ENCODE data around the gene PHGDH.

Gene PHGDH

DNA sequence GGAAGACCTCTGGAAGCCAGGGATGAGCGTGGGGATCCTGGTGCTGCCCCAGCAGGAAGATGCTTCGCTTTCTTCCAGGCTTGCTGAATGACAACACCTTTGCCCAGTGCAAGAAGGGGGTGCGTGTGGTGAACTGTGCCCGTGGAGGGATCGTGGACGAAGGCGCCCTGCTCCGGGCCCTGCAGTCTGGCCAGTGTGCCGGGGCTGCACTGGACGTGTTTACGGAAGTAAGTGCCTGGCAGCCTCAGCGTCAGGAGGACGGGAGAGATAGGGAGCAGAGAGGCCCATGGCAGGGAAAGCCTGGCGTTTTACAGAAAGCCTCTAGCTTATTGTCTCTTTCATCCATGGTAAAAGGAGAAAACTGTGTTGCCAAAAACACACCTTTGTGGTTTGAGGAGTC, 23.5 kb downstream of the PHGDH start:
- H3K9ac ChIP-seq (ENCODE audit: low read length), result no peak overlapping the region
- no peak overlapping the region for H3K27ac ChIP-seq (ENCODE audit: low read depth, low read length)
- H3K9me3 ChIP-seq (ENCODE audit: low read length), result no peaks in the 10 kb centered on the region
- no peaks in the 10 kb centered on the region for H3K4me1 ChIP-seq (ENCODE audit: insufficient read depth, low read length)
- H3K4me3 ChIP-seq (ENCODE audit: low read depth in 1 of 2, low read length in 2 of 2), result no peak overlapping the region
- peaks cover 35% of the 10 kb centered on the region for H3K36me3 ChIP-seq (ENCODE audit: insufficient read depth, low read length)
- H3K27me3 ChIP-seq (ENCODE audit: control insufficient read depth in 1 of 2, insufficient read depth in 2 of 2, low read length in 2 of 2), result no peaks in the 10 kb centered on the region

DNA sequence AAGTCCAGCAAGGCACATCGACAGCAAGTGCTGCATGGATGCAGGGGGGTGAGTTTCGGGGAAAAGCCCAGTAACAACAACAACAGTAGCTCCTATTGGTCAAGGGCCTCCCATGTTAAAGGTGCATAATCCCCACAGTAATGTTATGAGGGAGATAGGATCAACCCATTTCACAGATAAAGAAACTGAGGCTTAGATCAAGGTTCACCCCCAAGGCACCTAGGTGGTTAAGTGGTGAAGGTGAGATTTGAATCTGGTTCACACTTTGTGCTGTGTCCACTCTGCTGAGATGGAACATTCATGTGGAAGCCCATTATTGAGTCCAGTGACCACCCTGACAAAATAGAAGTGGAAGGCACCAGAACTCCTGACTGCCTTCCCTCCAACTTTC, 24.9 kb downstream of the PHGDH start:
- peaks cover 2% of the 10 kb centered on the region for H3K4me1 ChIP-seq (ENCODE audit: insufficient read depth, low read length)
- no peak overlapping the region for H3K4me3 ChIP-seq (ENCODE audit: low read depth in 1 of 2, low read length in 2 of 2)
- no peaks in the 10 kb centered on the region for H3K9me3 ChIP-seq (ENCODE audit: low read length)
- peaks cover 28% of the 10 kb centered on the region for H3K36me3 ChIP-seq (ENCODE audit: insufficient read depth, low read length)
- H3K9ac ChIP-seq (ENCODE audit: low read length), result no peak overlapping the region
- no peaks in the 10 kb centered on the region for H3K27me3 ChIP-seq (ENCODE audit: control insufficient read depth in 1 of 2, insufficient read depth in 2 of 2, low read length in 2 of 2)
- no peak overlapping the region for H3K27ac ChIP-seq (ENCODE audit: low read depth, low read length)

DNA sequence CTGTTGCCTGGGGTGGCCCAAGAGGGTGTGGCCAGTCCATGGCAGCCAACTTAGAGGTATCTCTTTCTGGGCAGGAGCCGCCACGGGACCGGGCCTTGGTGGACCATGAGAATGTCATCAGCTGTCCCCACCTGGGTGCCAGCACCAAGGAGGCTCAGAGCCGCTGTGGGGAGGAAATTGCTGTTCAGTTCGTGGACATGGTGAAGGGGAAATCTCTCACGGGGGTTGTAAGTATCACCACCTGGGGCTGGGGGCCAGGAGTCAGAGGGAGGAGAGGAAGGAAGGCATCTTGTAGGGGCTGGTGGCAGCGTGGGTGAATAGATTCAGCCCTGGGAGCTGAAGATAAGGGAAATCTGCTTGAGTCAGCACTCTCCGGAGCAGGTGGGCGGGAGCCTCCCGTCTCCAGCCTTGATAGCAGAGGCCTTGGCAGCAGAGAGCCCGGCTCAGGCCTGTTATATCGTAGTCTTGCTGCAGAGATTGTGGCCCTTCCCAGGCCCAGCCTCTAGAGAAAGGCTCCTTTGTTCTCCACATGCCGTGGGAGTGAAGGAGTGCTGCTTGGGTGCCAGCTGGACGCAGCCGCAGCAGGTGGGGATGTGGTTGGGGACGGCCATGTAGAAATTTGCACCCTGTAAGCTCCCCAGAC, 25.4 kb downstream of the PHGDH start:
- H3K27me3 ChIP-seq (ENCODE audit: control insufficient read depth in 1 of 2, insufficient read depth in 2 of 2, low read length in 2 of 2), result no peaks in the 10 kb centered on the region
- no peak overlapping the region for H3K27ac ChIP-seq (ENCODE audit: low read depth, low read length)
- no peaks in the 10 kb centered on the region for H3K9me3 ChIP-seq (ENCODE audit: low read length)
- peaks cover 7% of the 10 kb centered on the region for H3K4me1 ChIP-seq (ENCODE audit: insufficient read depth, low read length)
- no peak overlapping the region for H3K9ac ChIP-seq (ENCODE audit: low read length)
- H3K36me3 ChIP-seq (ENCODE audit: insufficient read depth, low read length), result peaks cover 26% of the 10 kb centered on the region
- no peak overlapping the region for H3K4me3 ChIP-seq (ENCODE audit: low read depth in 1 of 2, low read length in 2 of 2)

DNA sequence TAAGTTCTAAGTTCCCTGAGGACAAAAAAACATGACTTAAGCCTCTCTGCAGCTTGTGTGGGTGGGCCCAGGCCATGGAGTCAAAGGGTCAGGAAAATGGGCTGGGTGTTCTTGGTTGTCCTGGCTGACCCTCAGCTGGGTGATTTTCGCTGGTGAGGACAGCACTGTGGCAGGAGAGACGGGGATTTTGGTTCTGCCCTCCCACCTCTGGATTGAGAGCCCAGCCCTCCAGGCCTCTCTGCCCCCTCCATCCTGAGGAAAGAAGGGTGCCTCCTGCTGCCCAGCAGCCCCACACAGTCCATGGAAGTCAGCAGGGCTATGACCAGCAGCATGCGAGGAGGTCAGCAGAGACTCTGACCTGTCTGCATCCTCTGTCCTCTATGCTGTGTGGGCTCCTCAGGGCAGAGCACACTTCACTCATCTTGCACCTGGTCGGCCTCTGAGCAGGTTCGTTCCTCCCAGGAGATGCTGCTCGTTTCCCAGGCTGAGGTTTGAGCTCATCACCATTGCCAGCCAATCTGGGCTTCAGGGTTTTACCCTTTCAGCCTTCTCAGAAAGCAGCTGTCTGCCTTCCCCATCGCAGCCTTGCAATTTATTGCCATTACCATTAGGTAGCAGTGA, 26.5 kb downstream of the PHGDH start:
- H3K9me3 ChIP-seq (ENCODE audit: low read length), result no peaks in the 10 kb centered on the region
- no peak overlapping the region for H3K27ac ChIP-seq (ENCODE audit: low read depth, low read length)
- H3K9ac ChIP-seq (ENCODE audit: low read length), result no peak overlapping the region
- peaks cover 17% of the 10 kb centered on the region for H3K4me1 ChIP-seq (ENCODE audit: insufficient read depth, low read length)
- no peak overlapping the region for H3K4me3 ChIP-seq (ENCODE audit: low read depth in 1 of 2, low read length in 2 of 2)
- H3K27me3 ChIP-seq (ENCODE audit: control insufficient read depth in 1 of 2, insufficient read depth in 2 of 2, low read length in 2 of 2), result no peaks in the 10 kb centered on the region
- H3K36me3 ChIP-seq (ENCODE audit: insufficient read depth, low read length), result peaks cover 23% of the 10 kb centered on the region

DNA sequence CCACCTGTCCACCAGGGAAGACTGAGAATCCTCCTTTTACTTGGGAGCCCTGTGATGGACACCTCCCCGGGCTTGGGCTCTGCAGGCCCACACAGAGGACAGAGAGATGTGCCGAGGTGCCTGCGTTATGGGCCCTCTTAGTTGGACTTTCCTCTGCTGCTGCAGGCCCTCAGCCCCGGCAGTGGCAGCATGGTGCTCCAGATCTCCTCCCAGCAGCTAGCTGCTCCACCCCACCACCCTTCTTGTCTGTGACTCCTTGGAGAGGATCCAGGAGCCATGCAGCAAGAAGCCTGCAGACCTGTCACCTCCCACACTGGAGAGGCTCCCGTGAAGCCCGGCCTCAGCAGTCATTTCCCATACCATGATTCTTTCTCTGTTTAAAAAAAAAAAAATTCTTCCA, 27.4 kb downstream of the PHGDH start:
- Histone ChIP-seq H3K27ac (ENCODE audit: low read depth, low read length) (no peak overlapping the region), H3K4me1 (ENCODE audit: insufficient read depth, low read length) (peaks cover 26% of the 10 kb centered on the region), H3K36me3 (ENCODE audit: insufficient read depth, low read length) (peaks cover 23% of the 10 kb centered on the region)

DNA sequence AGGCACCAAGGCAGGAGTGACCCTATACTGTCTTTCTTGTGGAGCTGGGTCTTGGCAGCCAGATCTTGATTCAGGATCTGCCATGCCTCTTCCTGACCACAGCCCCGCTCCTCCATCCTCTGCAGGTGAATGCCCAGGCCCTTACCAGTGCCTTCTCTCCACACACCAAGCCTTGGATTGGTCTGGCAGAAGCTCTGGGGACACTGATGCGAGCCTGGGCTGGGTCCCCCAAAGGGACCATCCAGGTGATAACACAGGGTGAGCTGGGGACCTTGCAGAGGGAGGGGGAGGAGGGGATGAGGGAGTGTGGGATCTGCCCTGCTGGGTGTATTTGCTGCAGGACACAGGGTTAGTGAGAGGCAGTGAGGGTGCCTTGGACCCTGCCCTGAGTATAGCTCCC, 28.5 kb downstream of the PHGDH start:
- H3K9me3 ChIP-seq (ENCODE audit: low read length), result no peaks in the 10 kb centered on the region
- H3K9ac ChIP-seq (ENCODE audit: low read length), result no peak overlapping the region
- no peak overlapping the region for H3K27ac ChIP-seq (ENCODE audit: low read depth, low read length)
- H3K4me3 ChIP-seq (ENCODE audit: low read depth in 1 of 2, low read length in 2 of 2), result no peak overlapping the region
- peaks cover 30% of the 10 kb centered on the region for H3K4me1 ChIP-seq (ENCODE audit: insufficient read depth, low read length)
- peaks cover 14% of the 10 kb centered on the region for H3K36me3 ChIP-seq (ENCODE audit: insufficient read depth, low read length)
- no peaks in the 10 kb centered on the region for H3K27me3 ChIP-seq (ENCODE audit: control insufficient read depth in 1 of 2, insufficient read depth in 2 of 2, low read length in 2 of 2)

More for the DNA sequence above, 27.4 kb downstream of the PHGDH start:
- no peak overlapping the region for H3K4me3 ChIP-seq (ENCODE audit: low read depth in 1 of 2, low read length in 2 of 2)
- no peaks in the 10 kb centered on the region for H3K27me3 ChIP-seq (ENCODE audit: control insufficient read depth in 1 of 2, insufficient read depth in 2 of 2, low read length in 2 of 2)
- H3K9me3 ChIP-seq (ENCODE audit: low read length), result no peaks in the 10 kb centered on the region
- no peak overlapping the region for H3K9ac ChIP-seq (ENCODE audit: low read length)

DNA sequence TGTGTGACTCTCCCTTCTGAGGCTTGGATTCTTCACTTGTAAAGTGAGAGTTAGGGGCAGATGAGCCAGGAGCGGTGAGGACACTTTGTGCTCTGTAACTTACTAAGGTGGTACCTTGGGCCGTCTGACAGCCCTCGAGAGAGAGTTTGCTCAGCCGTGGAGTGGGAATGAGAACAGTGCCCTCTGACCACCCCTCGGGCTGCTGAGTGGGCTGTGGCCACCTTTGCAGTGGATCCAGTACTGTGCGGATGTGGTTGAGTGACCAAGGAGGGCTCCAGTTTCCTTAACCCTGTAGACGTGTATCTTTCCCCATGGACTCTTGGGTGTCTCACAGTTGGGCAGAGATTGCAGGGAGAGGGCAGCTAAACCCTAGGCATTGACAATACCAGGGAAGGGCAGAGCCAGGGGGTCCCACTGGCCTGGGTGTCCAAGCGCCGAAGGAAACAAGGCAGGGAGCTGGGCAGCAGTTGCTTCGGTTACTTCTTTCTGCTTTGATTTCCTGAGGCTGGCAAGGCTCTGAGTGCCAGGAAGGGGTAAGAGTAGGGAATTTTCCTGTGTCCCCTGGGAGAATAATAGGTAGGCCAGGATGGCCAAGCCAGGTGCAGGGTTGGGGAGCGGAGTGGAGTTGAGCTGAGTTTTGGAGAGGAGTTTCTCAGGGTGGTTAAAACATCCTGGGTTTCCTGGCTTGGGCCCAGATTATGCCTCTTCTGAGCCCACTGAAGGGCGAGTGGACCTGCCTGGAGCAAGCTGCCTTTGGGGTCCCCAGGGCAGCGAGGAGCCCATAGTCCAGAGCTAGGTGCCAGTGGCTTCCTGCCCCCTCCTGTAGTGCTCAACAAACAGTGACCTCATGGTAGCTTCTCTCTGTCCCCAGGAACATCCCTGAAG, 29.4 kb downstream of the PHGDH start:
- Histone ChIP-seq H3K9me3 (ENCODE audit: low read length) (no peaks in the 10 kb centered on the region), H3K36me3 (ENCODE audit: insufficient read depth, low read length) (peaks cover 5% of the 10 kb centered on the region), H3K27ac (ENCODE audit: low read depth, low read length) (no peak overlapping the region), H3K27me3 (ENCODE audit: control insufficient read depth in 1 of 2, insufficient read depth in 2 of 2, low read length in 2 of 2) (no peaks in the 10 kb centered on the region), H3K4me3 (ENCODE audit: low read depth in 1 of 2, low read length in 2 of 2) (no peak overlapping the region), H3K9ac (ENCODE audit: low read length) (no peak overlapping the region), H3K4me1 (ENCODE audit: insufficient read depth, low read length) (peaks cover 30% of the 10 kb centered on the region)

DNA sequence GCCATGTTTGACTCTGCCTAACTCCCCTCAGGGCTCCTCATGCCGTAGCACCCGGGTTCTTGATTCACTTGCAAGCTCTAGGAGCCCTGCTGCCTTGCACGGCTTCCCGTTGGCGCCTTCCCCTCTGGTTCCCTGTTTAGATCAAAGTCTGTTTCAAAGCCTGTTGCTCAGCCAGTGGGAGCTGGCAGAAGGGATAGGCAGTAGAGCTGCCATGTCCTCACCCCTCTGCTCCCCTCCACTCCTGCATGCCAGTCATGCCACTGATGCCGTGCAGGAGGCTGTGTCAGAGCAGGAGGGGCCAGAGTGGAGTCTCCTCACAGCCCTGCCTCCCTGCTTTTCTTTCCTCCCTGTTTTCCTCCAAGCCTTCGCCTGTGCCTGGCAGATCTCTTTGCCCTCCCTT, 30.5 kb downstream of the PHGDH start:
- peaks cover 30% of the 10 kb centered on the region for H3K4me1 ChIP-seq (ENCODE audit: insufficient read depth, low read length)
- no peaks in the 10 kb centered on the region for H3K36me3 ChIP-seq (ENCODE audit: insufficient read depth, low read length)
- no peak overlapping the region for H3K9ac ChIP-seq (ENCODE audit: low read length)
- H3K27ac ChIP-seq (ENCODE audit: low read depth, low read length), result peak overlapping the region; percentile 6
- H3K4me3 ChIP-seq (ENCODE audit: low read depth in 1 of 2, low read length in 2 of 2), result no peak overlapping the region
- no peaks in the 10 kb centered on the region for H3K27me3 ChIP-seq (ENCODE audit: control insufficient read depth in 1 of 2, insufficient read depth in 2 of 2, low read length in 2 of 2)
- no peaks in the 10 kb centered on the region for H3K9me3 ChIP-seq (ENCODE audit: low read length)

DNA sequence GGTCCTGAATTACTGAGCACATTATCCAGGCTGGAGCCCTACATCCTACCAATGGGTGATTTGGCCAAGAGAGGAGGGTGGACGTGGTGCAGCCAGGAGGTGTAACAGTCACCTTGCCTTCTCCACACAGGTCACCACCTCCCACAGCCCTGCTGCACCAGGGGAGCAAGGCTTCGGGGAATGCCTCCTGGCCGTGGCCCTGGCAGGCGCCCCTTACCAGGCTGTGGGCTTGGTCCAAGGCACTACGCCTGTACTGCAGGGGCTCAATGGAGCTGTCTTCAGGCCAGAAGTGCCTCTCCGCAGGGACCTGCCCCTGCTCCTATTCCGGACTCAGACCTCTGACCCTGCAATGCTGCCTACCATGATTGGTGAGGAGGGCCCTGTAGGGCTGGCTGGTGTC, 30.9 kb downstream of the PHGDH start:
- Histone ChIP-seq H3K27ac (ENCODE audit: low read depth, low read length) (no peak overlapping the region), H3K9me3 (ENCODE audit: low read length) (no peaks in the 10 kb centered on the region), H3K9ac (ENCODE audit: low read length) (no peak overlapping the region), H3K36me3 (ENCODE audit: insufficient read depth, low read length) (no peaks in the 10 kb centered on the region), H3K27me3 (ENCODE audit: control insufficient read depth in 1 of 2, insufficient read depth in 2 of 2, low read length in 2 of 2) (no peaks in the 10 kb centered on the region), H3K4me1 (ENCODE audit: insufficient read depth, low read length) (peaks cover 30% of the 10 kb centered on the region), H3K4me3 (ENCODE audit: low read depth in 1 of 2, low read length in 2 of 2) (no peak overlapping the region)

DNA sequence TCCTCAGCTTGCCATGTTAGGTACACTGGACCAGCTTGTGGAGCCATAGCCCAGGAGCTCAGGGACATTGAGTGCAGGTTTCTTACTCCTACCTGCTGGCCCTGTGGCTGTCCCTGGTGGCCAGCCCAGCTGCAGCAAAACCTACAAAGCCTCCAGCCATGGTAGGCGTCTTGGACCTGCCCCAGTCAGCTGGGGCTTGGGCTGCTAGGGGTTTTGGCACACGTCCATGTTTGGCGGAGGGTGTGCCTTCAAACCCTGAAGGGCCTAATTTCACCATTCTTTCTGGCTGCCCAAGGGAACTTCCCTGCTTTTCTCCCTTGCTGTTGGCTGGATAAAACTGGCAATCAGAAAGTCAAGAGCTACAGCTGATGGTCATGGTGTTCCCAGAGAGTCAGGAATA, 31.6 kb downstream of the PHGDH start:
- H3K9ac ChIP-seq (ENCODE audit: low read length), result no peak overlapping the region
- H3K27me3 ChIP-seq (ENCODE audit: control insufficient read depth in 1 of 2, insufficient read depth in 2 of 2, low read length in 2 of 2), result no peaks in the 10 kb centered on the region
- no peaks in the 10 kb centered on the region for H3K36me3 ChIP-seq (ENCODE audit: insufficient read depth, low read length)
- H3K4me1 ChIP-seq (ENCODE audit: insufficient read depth, low read length), result peaks cover 30% of the 10 kb centered on the region
- H3K27ac ChIP-seq (ENCODE audit: low read depth, low read length), result peak overlapping the region; percentile 3
- H3K4me3 ChIP-seq (ENCODE audit: low read depth in 1 of 2, low read length in 2 of 2), result no peak overlapping the region
- H3K9me3 ChIP-seq (ENCODE audit: low read length), result no peaks in the 10 kb centered on the region

DNA sequence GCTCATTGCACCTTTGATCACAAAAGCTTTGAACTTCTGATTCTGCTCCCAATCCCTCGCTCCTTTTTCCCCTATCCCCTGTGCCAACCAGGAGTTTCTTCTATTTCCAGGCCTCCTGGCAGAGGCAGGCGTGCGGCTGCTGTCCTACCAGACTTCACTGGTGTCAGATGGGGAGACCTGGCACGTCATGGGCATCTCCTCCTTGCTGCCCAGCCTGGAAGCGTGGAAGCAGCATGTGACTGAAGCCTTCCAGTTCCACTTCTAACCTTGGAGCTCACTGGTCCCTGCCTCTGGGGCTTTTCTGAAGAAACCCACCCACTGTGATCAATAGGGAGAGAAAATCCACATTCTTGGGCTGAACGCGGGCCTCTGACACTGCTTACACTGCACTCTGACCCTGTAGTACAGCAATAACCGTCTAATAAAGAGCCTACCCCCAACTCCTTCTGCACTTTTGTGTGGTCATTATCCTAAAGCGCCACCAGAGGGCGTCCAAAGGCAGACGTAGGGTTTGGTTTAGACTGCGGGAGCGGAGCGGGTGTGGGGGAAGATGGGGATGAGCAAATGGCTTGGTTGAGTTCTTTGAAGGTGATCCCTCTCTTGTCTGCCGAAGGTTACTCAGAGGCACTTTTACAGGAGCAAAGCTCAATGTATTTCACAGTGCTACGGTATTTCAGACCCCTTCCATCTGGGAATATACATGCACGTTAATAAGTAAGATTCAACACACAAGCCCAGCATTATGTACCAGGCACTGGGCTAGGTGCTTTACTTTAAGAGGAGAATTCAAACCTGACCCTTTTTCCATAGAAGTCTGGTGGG, 32.3 kb downstream of the PHGDH start:
- no peaks in the 10 kb centered on the region for H3K27me3 ChIP-seq (ENCODE audit: control insufficient read depth in 1 of 2, insufficient read depth in 2 of 2, low read length in 2 of 2)
- no peak overlapping the region for H3K9ac ChIP-seq (ENCODE audit: low read length)
- no peaks in the 10 kb centered on the region for H3K36me3 ChIP-seq (ENCODE audit: insufficient read depth, low read length)
- H3K4me3 ChIP-seq (ENCODE audit: low read depth in 1 of 2, low read length in 2 of 2), result no peak overlapping the region
- H3K9me3 ChIP-seq (ENCODE audit: low read length), result no peaks in the 10 kb centered on the region
- H3K4me1 ChIP-seq (ENCODE audit: insufficient read depth, low read length), result peaks cover 30% of the 10 kb centered on the region
- peak overlapping the region; percentile 3 for H3K27ac ChIP-seq (ENCODE audit: low read depth, low read length)
